Measurements from ENCODE around the gene HSPA6.

The HSPA6 gene

DNA sequence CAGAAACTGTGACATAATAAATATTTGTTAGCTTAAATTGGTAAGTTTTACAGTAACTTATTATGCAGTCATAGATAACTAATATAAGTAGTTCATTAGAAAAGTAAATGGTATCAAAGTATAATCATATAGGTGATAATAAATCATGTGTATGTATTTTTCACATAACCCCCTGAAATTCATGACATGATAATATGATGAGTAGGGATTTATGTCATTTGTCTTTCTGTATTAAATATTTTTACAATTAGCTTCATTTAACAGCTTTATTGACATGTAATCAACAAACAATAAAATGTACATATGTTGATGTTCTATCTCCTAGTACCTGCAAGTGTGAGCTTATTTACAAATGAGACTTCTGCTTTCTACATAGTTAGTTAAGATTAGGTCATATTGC is 28.9 kb upstream of the HSPA6 start:
- Histone ChIP-seq H3K4me3 (no peak overlapping the region), H3K9me3 (no peaks in the 10 kb centered on the region), H3K4me1 (no peaks in the 10 kb centered on the region), H3K36me3 (replicated peaks) (no peaks in the 10 kb centered on the region), H3K27me3 (ENCODE audit: low read depth) (peaks cover 32% of the 10 kb centered on the region)
- no peak for DNase-seq (ENCODE audit: low spot score in 2 of 2)
- in situ Hi-C loops (cut with MboI; ENCODE audit: low sequenced_read_pairs) = no loop called here

- DNase-seq (ENCODE audit: low spot score in 2 of 2) = no peak
- in situ Hi-C loops (cut with MboI; ENCODE audit: low sequenced_read_pairs) = no loop called here
- no peak overlapping the region for H3K4me3 ChIP-seq
Observed at GRCh38 chr1:161497961-161498360, 26.4 kb upstream of the HSPA6 start.

DNA sequence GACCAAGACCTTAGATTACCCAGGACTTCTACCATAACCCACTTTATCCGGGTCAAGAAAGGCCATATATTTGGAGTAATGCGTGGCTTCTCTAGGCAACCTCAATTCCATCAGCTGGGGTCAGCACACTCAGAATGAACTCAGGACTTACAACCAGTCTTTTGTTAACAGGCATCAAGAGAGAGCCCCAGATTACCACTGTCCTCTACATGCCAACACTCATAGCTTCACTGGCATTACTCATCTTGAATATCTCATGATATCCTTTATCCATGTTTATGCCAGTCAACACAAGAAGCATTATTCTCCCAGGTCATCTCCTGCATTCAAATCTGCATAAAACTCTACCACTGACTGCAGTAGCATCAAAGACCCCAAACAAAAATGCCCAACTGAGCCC is 25.7 kb upstream of the HSPA6 start:
- in situ Hi-C loops (cut with MboI; ENCODE audit: low sequenced_read_pairs) = no loop called here
- Histone ChIP-seq H3K4me1 (no peaks in the 10 kb centered on the region), H3K36me3 (replicated peaks) (no peaks in the 10 kb centered on the region), H3K4me3 (no peak overlapping the region), H3K9me3 (no peaks in the 10 kb centered on the region), H3K27me3 (ENCODE audit: low read depth) (peaks cover 19% of the 10 kb centered on the region)
- DNase-seq (ENCODE audit: low spot score in 2 of 2) = no peak

More at GRCh38 chr1:161497961-161498360, 26.4 kb upstream of the HSPA6 start:
- Histone ChIP-seq H3K4me1 (no peaks in the 10 kb centered on the region), H3K9me3 (no peaks in the 10 kb centered on the region), H3K27me3 (ENCODE audit: low read depth) (peaks cover 19% of the 10 kb centered on the region), H3K36me3 (replicated peaks) (no peaks in the 10 kb centered on the region)

DNA sequence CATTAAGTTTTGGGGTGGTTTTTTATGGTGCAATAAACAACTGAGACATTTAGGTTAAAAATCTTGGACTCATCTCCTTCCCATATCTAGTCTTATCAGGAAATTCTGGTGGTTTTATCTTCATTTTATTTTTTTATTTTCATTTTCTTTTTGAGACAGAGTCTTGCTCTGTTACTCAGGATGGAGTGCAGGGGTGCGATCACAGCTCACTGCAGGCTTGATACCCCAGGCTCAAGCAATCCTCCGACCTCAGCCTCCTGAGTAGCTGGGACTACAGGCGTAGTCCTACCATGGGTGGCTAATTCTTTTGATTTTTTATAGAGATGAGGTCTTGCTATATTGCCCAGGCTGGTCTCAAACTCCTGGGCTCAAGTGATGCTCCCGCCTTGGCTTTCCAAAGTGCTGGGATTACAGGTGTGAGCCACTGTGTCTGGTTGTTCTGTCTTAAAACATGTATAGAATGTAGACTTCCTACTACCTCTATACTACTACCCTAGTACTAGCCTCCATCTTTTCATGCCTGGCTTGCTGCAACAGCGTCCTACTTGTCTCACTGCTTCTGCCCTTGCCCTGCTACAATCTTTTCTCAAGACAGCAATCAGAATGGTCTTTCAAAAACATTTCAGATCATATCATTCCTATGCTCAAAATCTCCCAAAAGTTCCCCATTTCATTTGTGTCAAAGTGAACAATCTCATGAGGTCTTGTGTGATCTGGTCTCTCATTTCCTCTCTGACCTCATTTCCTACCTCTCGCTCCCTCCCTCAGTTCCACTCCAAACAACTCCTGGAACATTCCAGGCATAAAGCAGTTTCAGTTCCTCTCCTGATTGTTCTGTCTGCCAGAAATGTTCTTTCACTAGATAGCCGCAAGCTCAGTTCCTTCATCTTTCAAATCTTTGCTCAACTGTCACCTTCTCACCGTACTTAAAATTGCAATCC is 25.0 kb upstream of the HSPA6 start:
- Histone ChIP-seq H3K36me3 (replicated peaks) (no peaks in the 10 kb centered on the region), H3K4me1 (no peaks in the 10 kb centered on the region), H3K4me3 (no peak overlapping the region), H3K27me3 (ENCODE audit: low read depth) (peaks cover 19% of the 10 kb centered on the region), H3K9me3 (no peaks in the 10 kb centered on the region)
- in situ Hi-C loops (cut with MboI; ENCODE audit: low sequenced_read_pairs) = no loop called here
- DNase-seq (ENCODE audit: low spot score in 2 of 2) = no peak

- Histone ChIP-seq H3K9me3 (no peaks in the 10 kb centered on the region), H3K4me1 (no peaks in the 10 kb centered on the region), H3K4me3 (no peak overlapping the region), H3K27me3 (ENCODE audit: low read depth) (peaks cover 19% of the 10 kb centered on the region), H3K36me3 (replicated peaks) (no peaks in the 10 kb centered on the region)
- in situ Hi-C loops (cut with MboI; ENCODE audit: low sequenced_read_pairs) = no loop called here
- DNase-seq (ENCODE audit: low spot score in 2 of 2) = no peak
Observed at GRCh38 chr1:161501234-161501633, 23.1 kb upstream of the HSPA6 start.

DNA sequence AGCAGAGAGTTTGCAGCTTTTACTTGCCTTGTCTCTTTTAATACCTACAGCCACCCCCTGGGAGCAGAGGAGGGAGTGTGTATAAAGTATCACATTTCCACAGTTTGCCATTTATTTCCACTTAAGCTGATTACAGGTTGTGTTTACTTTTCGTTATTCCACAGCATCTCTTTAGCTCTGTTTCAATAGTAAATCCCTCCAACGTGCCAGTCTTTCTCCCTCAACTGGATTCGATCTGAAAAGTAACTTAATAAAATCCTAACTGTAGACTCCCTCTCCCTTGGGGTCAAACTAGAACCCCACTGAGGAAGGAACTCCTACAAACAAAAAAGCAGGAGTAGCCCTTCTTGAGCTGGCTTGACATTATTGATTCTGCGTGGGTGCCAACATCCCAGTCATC is 22.2 kb upstream of the HSPA6 start:
- Histone ChIP-seq H3K27me3 (ENCODE audit: low read depth) (peaks cover 11% of the 10 kb centered on the region), H3K4me1 (no peaks in the 10 kb centered on the region), H3K4me3 (no peak overlapping the region), H3K9me3 (no peaks in the 10 kb centered on the region), H3K36me3 (replicated peaks) (no peaks in the 10 kb centered on the region)
- in situ Hi-C loops (cut with MboI; ENCODE audit: low sequenced_read_pairs) = no loop called here
- DNase-seq (ENCODE audit: low spot score in 2 of 2) = no peak

DNA sequence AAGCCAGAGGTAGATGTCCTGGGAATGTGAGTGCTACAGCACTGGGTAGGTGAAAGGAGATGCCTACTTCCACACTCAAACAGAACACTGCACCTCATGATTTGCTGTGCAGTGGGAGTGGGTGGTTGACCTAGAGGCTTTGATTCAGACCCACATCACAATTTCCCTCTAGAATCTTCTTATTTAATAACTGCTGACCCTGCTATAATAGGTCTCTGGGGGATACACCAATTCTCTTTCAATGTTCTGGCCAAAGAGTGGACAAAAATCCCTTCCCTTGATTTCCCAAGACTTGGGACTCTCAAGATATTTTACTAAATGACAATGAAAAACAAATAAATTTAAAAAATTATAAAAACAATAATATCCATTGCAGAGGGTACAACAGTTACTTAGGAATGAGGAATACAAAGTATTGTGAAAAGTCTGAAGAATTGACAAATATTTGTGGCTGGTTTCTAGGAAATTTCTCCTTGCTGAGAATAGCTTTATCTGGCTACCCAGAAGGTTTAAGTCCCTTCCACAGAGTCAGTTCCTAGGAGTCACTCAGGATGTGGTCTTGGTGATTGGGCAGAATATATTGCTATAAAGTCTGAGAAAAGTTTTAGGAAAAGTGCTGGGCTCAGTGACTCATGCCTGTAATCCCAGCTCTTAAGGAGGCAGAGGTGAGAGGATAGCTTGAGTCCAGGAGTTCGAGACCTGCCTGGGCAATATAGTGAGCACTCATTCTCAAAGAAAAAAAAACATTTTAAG is 21.5 kb upstream of the HSPA6 start:
- DNase-seq (ENCODE audit: low spot score in 2 of 2) = no peak
- Histone ChIP-seq H3K4me1 (no peaks in the 10 kb centered on the region), H3K9me3 (no peaks in the 10 kb centered on the region), H3K4me3 (no peak overlapping the region), H3K27me3 (ENCODE audit: low read depth) (peaks cover 6% of the 10 kb centered on the region), H3K36me3 (replicated peaks) (no peaks in the 10 kb centered on the region)
- in situ Hi-C loops (cut with MboI; ENCODE audit: low sequenced_read_pairs) = no loop called here

DNA sequence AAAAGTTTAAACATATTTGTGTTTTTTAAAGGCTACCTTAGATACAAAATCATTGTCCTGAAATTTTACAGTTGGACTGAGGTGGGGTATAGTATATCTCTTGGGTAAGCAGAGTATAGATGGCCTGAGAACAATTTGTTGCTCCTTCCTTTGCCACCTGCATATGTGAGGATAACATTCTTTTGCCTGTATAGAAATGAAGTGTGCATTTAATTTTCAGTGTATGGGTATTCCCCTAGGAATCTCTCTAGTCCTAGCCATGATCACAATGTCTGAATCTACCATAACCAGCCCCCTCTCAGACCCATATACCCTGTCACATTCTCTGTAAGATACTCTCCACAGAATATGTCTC is 21.0 kb upstream of the HSPA6 start:
- Histone ChIP-seq H3K9me3 (no peaks in the 10 kb centered on the region), H3K27me3 (ENCODE audit: low read depth) (peaks cover 5% of the 10 kb centered on the region), H3K4me3 (no peak overlapping the region), H3K36me3 (replicated peaks) (no peaks in the 10 kb centered on the region), H3K4me1 (no peaks in the 10 kb centered on the region)
- in situ Hi-C loops (cut with MboI; ENCODE audit: low sequenced_read_pairs) = no loop called here
- no peak for DNase-seq (ENCODE audit: low spot score in 2 of 2)

DNA sequence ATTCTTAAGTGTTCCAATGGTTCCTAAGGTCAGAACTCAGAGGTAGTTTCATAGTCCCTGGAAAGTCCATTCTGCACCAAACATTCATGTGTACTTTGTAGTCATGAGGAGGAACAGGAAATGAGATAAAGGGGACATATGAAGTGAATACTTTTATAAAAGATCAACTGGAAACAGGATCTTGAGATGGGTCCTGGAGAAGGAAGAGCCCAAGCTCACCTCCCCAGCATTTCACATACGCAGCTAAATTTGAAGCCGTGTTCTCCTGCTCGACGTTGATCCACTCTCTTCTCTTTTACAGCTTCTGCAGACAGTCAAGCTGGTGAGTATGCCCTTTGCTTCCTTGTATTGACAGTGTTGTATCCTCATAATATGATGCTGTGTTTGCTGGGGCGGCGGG is 18.7 kb upstream of the HSPA6 start:
- H3K4me3 ChIP-seq = no peak overlapping the region
- H3K4me1 ChIP-seq = no peaks in the 10 kb centered on the region
- no peaks in the 10 kb centered on the region for H3K36me3 ChIP-seq (replicated peaks)
- no peak for DNase-seq (ENCODE audit: low spot score in 2 of 2)
- no peaks in the 10 kb centered on the region; the same call in 1 of the 2 replicates for H3K27me3 ChIP-seq (ENCODE audit: low read depth)
- in situ Hi-C loops (cut with MboI; ENCODE audit: low sequenced_read_pairs) = no loop called here
- no peaks in the 10 kb centered on the region for H3K9me3 ChIP-seq

DNA sequence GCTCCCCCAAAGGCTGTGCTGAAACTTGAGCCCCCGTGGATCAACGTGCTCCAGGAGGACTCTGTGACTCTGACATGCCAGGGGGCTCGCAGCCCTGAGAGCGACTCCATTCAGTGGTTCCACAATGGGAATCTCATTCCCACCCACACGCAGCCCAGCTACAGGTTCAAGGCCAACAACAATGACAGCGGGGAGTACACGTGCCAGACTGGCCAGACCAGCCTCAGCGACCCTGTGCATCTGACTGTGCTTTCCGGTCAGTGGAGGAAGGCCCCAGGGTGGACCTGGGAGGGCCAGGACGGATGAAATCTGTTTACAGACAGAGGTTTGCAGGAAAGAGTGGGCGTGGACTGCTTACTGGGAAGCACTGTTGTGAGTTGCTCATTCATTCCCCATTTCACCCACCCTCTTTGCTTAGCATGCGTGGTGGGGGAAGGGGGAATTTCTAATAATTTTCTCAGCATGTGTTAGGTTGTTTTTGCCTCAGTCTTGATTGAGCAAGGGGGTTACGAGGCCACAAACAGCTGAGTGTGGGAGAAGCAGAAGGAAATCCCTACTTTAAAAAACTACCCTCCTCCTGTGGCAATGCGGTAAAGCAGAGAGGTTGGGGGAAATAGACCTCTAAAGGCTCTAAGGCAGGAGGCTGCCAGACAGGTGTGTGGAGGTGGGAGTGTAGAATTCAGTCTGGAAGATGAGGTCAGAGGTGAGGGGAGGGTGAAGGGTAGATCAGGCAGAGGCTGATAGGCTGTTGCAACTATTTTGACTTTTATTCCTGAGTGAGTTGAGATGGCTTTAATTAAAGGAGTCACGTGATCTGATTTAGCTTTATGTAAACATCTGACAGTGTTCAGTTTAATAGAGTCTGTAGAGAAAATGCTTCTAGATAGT is 17.8 kb upstream of the HSPA6 start:
- H3K4me3 ChIP-seq = no peak overlapping the region
- in situ Hi-C loops (cut with MboI; ENCODE audit: low sequenced_read_pairs) = no loop called here
- H3K4me1 ChIP-seq = no peaks in the 10 kb centered on the region
- H3K9me3 ChIP-seq = no peaks in the 10 kb centered on the region
- DNase-seq (ENCODE audit: low spot score in 2 of 2) = no peak
- no peaks in the 10 kb centered on the region for H3K27me3 ChIP-seq (ENCODE audit: low read depth)
- no peaks in the 10 kb centered on the region for H3K36me3 ChIP-seq (replicated peaks)

DNA sequence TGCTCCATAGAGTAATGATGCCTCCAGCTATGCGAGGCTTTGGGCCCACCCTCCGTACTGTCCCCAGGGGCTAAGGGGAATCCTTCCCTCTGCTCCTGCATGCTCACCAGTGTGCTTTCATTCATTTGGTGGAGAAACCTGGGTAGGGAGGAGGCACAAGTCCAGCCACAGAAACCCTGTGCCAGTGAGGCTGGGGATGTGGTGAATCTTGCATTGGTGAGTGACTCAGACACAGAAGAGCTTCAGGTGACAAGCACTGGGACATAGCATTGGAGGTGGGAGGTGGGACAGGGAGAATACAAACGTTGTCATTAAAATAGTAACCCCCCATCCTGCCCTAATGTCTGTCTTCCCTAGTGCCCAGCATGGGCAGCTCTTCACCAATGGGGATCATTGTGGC is 13.9 kb upstream of the HSPA6 start:
- no peaks in the 10 kb centered on the region for H3K4me1 ChIP-seq
- H3K36me3 ChIP-seq (replicated peaks) = no peaks in the 10 kb centered on the region
- DNase-seq (ENCODE audit: low spot score in 2 of 2) = no peak

DNA sequence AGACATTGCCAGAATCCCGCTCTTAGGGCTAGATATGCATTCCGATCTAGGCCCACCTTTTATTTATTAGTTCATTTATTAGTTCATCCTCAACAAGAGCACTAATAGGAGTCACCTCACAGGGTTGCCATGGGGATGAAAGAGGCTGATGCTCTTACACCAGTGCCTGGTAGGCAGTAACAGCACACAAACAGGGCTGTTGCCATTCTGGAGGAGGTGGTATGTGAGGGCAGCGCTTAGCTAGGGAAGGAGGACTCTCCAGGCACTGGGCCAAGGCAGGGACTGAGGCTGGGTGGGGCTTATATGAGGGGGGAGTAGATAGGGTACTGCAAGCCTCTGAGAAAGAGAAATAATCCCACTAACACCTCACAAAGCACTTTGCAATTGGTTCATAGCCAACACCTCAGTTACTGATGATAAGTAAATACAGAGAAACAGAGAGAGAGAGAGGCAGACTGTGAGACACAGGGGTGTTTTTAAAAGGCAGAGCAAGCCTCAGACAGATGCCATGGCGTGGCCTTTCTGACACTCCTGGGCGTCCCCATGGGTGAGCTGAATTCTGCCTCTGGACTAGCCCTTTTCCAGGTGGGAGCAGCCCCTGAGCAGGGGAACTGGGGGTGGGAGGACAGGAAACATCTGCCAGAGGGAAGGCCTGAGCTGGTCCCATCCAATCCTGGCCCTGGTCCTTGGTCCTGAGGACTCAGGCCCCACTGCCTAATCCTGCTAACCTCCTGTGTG is 13.2 kb upstream of the HSPA6 start:
- in situ Hi-C loops (cut with MboI; ENCODE audit: low sequenced_read_pairs) = no loop called here
- no peaks in the 10 kb centered on the region for H3K9me3 ChIP-seq
- H3K27me3 ChIP-seq (ENCODE audit: low read depth) = no peaks in the 10 kb centered on the region
- no peaks in the 10 kb centered on the region for H3K4me1 ChIP-seq
- DNase-seq (ENCODE audit: low spot score in 2 of 2) = no peak
- no peaks in the 10 kb centered on the region for H3K36me3 ChIP-seq (replicated peaks)
- no peak overlapping the region for H3K4me3 ChIP-seq

More for the DNA sequence above, 13.9 kb upstream of the HSPA6 start:
- H3K27me3 ChIP-seq (ENCODE audit: low read depth) = no peaks in the 10 kb centered on the region
- in situ Hi-C loops (cut with MboI; ENCODE audit: low sequenced_read_pairs) = no loop called here
- no peaks in the 10 kb centered on the region for H3K9me3 ChIP-seq
- H3K4me3 ChIP-seq = no peak overlapping the region

DNA sequence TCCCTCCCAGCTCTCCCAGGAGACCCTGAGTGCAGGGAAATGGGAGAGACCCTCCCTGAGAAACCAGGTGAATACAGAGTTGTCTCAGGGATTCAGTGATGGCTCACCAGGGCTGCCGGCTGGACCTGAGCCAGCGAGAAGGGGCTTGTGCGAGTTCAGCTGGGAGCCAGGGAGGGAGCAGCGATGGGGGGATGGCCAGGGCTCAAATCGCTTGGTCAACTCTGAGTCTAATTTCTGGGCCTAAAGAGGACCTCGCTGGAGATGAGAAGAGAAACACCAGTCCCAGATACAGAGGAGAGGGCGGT is 12.6 kb upstream of the HSPA6 start:
- in situ Hi-C loops (cut with MboI; ENCODE audit: low sequenced_read_pairs) = no loop called here
- H3K4me3 ChIP-seq = no peak overlapping the region

More for the DNA sequence above, 12.6 kb upstream of the HSPA6 start:
- no peaks in the 10 kb centered on the region for H3K27me3 ChIP-seq (ENCODE audit: low read depth)
- no peak for DNase-seq (ENCODE audit: low spot score in 2 of 2)
- H3K36me3 ChIP-seq (replicated peaks) = no peaks in the 10 kb centered on the region
- no peaks in the 10 kb centered on the region for H3K9me3 ChIP-seq
- no peaks in the 10 kb centered on the region for H3K4me1 ChIP-seq
